ENCODE data around the gene CRISP2.
"Not testable (repeated sequence)": the region's sequence is repeated elsewhere in the genome, so short reads cannot be mapped to it uniquely, and the experiment has no call there.

Gene CRISP2, protein sequence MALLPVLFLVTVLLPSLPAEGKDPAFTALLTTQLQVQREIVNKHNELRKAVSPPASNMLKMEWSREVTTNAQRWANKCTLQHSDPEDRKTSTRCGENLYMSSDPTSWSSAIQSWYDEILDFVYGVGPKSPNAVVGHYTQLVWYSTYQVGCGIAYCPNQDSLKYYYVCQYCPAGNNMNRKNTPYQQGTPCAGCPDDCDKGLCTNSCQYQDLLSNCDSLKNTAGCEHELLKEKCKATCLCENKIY

GRCh38 chr6:49713346-49713745 is at the start of gene CRISP2:
CRISP2 (minus strand) TSS chr6:49713543; CDS start chr6:49709196, 4,347 bp downstream.
- no peaks in the 10 kb centered on the region for H3K36me3 ChIP-seq (ENCODE audit: control insufficient read depth, insufficient read depth, low read length)
- no CpG with 5 or more reads among the region's 26 CpGs for WGBS (ENCODE audit: insufficient coverage, insufficient read length)
- H3K9me3 ChIP-seq (ENCODE audit: control insufficient read depth, insufficient read depth, low read length): no peaks in the 10 kb centered on the region
- H3K4me3 ChIP-seq (ENCODE audit: low read length): no peak within 1 kb of the TSS
- no peaks in the 10 kb centered on the region for H3K4me1 ChIP-seq (ENCODE audit: control insufficient read depth, insufficient read depth, low read length)
- H3K27ac ChIP-seq (ENCODE audit: low read length): no peak within 1 kb of the TSS
- no peak for DNase-seq (ENCODE audit: low read depth, low spot score)
- H3K27me3 ChIP-seq (ENCODE audit: control insufficient read depth, insufficient read depth, low read length): no peaks in the 10 kb centered on the region

- H3K36me3 ChIP-seq (ENCODE audit: control insufficient read depth, insufficient read depth, low read length): no peaks in the 10 kb centered on the region
- no peak for DNase-seq (ENCODE audit: low read depth, low spot score)
- no peaks in the 10 kb centered on the region for H3K27me3 ChIP-seq (ENCODE audit: control insufficient read depth, insufficient read depth, low read length)
- no peak within 1 kb of the TSS for H3K27ac ChIP-seq (ENCODE audit: low read length)
- WGBS (ENCODE audit: insufficient coverage, insufficient read length): no CpG with 5 or more reads among the region's 1 CpG
- H3K4me1 ChIP-seq (ENCODE audit: control insufficient read depth, insufficient read depth, low read length): no peaks in the 10 kb centered on the region
- H3K9me3 ChIP-seq (ENCODE audit: control insufficient read depth, insufficient read depth, low read length): no peaks in the 10 kb centered on the region
- no peak within 1 kb of the TSS for H3K4me3 ChIP-seq (ENCODE audit: low read length)
These were observed 30.9 kb upstream of the CRISP2 start, which contains the start of gene CRISP3 for GRCh38 chr6:49744259-49744658. CRISP3 (minus strand) TSS chr6:49744388; CDS start chr6:49744367, 21 bp downstream.

- DNase-seq (ENCODE audit: low read depth, low spot score): no peak
- Histone ChIP-seq H3K27me3 (ENCODE audit: control insufficient read depth, insufficient read depth, low read length) (no peaks in the 10 kb centered on the region), H3K36me3 (ENCODE audit: control insufficient read depth, insufficient read depth, low read length) (no peaks in the 10 kb centered on the region), H3K4me3 (ENCODE audit: low read length) (no peak overlapping the region), H3K4me1 (ENCODE audit: control insufficient read depth, insufficient read depth, low read length) (no peaks in the 10 kb centered on the region), H3K27ac (ENCODE audit: low read length) (no peak overlapping the region), H3K9me3 (ENCODE audit: control insufficient read depth, insufficient read depth, low read length) (no peaks in the 10 kb centered on the region)
- WGBS (ENCODE audit: insufficient coverage, insufficient read length): no CpG with 5 or more reads among the region's 4 CpGs
These were observed 30.1 kb upstream of the CRISP2 start for GRCh38 chr6:49743429-49743828.

GRCh38 chr6:49739423-49739822 is 26.1 kb upstream of the CRISP2 start:
- no CpG with 5 or more reads among the region's 2 CpGs for WGBS (ENCODE audit: insufficient coverage, insufficient read length)
- H3K9me3 ChIP-seq (ENCODE audit: control insufficient read depth, insufficient read depth, low read length): no peaks in the 10 kb centered on the region

GRCh38 chr6:49736017-49736508 is 22.7 kb upstream of the CRISP2 start:
- WGBS (ENCODE audit: insufficient coverage, insufficient read length): no CpG with 5 or more reads among the region's 4 CpGs
- Histone ChIP-seq H3K36me3 (ENCODE audit: control insufficient read depth, insufficient read depth, low read length) (no peaks in the 10 kb centered on the region), H3K4me1 (ENCODE audit: control insufficient read depth, insufficient read depth, low read length) (no peaks in the 10 kb centered on the region), H3K4me3 (ENCODE audit: low read length) (no peak overlapping the region), H3K27me3 (ENCODE audit: control insufficient read depth, insufficient read depth, low read length) (no peaks in the 10 kb centered on the region), H3K27ac (ENCODE audit: low read length) (no peak overlapping the region), H3K9me3 (ENCODE audit: control insufficient read depth, insufficient read depth, low read length) (no peaks in the 10 kb centered on the region)
- DNase-seq (ENCODE audit: low read depth, low spot score): no peak

More at GRCh38 chr6:49739423-49739822, 26.1 kb upstream of the CRISP2 start:
- Histone ChIP-seq H3K27ac (ENCODE audit: low read length) (no peak overlapping the region), H3K27me3 (ENCODE audit: control insufficient read depth, insufficient read depth, low read length) (no peaks in the 10 kb centered on the region), H3K4me1 (ENCODE audit: control insufficient read depth, insufficient read depth, low read length) (no peaks in the 10 kb centered on the region), H3K4me3 (ENCODE audit: low read length) (no peak overlapping the region), H3K36me3 (ENCODE audit: control insufficient read depth, insufficient read depth, low read length) (no peaks in the 10 kb centered on the region)
- DNase-seq (ENCODE audit: low read depth, low spot score): no peak

GRCh38 chr6:49733680-49734079 is 20.3 kb upstream of the CRISP2 start:
- Histone ChIP-seq H3K4me3 (ENCODE audit: low read length) (no peak overlapping the region), H3K36me3 (ENCODE audit: control insufficient read depth, insufficient read depth, low read length) (no peaks in the 10 kb centered on the region), H3K9me3 (ENCODE audit: control insufficient read depth, insufficient read depth, low read length) (no peaks in the 10 kb centered on the region), H3K27ac (ENCODE audit: low read length) (no peak overlapping the region), H3K27me3 (ENCODE audit: control insufficient read depth, insufficient read depth, low read length) (no peaks in the 10 kb centered on the region), H3K4me1 (ENCODE audit: control insufficient read depth, insufficient read depth, low read length) (no peaks in the 10 kb centered on the region)
- DNase-seq (ENCODE audit: low read depth, low spot score): no peak
- no CpG with 5 or more reads among the region's 2 CpGs for WGBS (ENCODE audit: insufficient coverage, insufficient read length)

- no peaks in the 10 kb centered on the region for H3K4me1 ChIP-seq (ENCODE audit: control insufficient read depth, insufficient read depth, low read length)
- no peaks in the 10 kb centered on the region for H3K36me3 ChIP-seq (ENCODE audit: control insufficient read depth, insufficient read depth, low read length)
- no peaks in the 10 kb centered on the region for H3K9me3 ChIP-seq (ENCODE audit: control insufficient read depth, insufficient read depth, low read length)
- H3K27ac ChIP-seq (ENCODE audit: low read length): no peak overlapping the region
- DNase-seq (ENCODE audit: low read depth, low spot score): no peak
- no peak overlapping the region for H3K4me3 ChIP-seq (ENCODE audit: low read length)
- no peaks in the 10 kb centered on the region for H3K27me3 ChIP-seq (ENCODE audit: control insufficient read depth, insufficient read depth, low read length)
- WGBS (ENCODE audit: insufficient coverage, insufficient read length): no CpG with 5 or more reads among the region's 3 CpGs
These were observed 19.4 kb upstream of the CRISP2 start for GRCh38 chr6:49732781-49733180.

DNA sequence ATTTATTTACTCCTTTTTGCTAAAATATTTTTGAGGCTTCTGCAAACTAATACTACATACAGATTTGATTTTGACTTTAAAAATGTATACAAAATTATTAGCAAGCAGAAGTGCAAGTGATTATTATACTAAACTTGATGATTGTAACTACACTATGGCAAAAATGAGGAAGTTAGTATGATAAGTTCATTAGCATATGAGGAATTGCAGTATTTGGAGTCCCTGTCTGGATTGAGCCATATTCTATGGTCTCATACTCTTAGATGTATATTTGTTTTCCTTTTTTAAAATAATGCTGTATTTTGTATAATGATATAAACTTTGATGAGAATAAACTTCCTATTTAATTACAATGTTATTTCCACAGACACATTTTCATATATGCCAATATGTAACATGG is 16.9 kb upstream of the CRISP2 start:
- no peak for DNase-seq (ENCODE audit: low read depth, low spot score)
- Histone ChIP-seq H3K27me3 (ENCODE audit: control insufficient read depth, insufficient read depth, low read length) (no peaks in the 10 kb centered on the region), H3K4me3 (ENCODE audit: low read length) (no peak overlapping the region), H3K27ac (ENCODE audit: low read length) (no peak overlapping the region), H3K9me3 (ENCODE audit: control insufficient read depth, insufficient read depth, low read length) (no peaks in the 10 kb centered on the region), H3K36me3 (ENCODE audit: control insufficient read depth, insufficient read depth, low read length) (no peaks in the 10 kb centered on the region), H3K4me1 (ENCODE audit: control insufficient read depth, insufficient read depth, low read length) (no peaks in the 10 kb centered on the region)

DNA sequence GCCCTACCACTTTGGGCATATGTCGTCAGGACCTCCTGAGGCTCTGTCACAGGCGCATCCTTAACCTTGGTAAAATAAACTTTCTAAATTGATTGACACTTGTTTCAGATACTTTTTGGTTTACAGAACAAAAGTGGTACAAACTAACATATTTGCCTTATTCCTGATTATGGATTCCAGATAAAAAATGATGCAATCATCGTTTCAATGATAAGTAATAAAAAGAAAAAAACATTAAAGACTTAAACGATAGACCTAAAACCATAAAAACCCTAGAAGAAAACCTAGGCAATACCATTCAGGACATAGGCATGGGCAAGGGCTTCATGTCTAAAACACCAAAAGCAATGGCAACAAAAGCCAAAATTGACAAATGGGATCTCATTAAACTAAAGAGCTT is 10.6 kb upstream of the CRISP2 start:
- no CpG with 5 or more reads among the region's 4 CpGs for WGBS (ENCODE audit: insufficient coverage, insufficient read length)
- H3K4me1 ChIP-seq (ENCODE audit: control insufficient read depth, insufficient read depth, low read length); H3K9me3 ChIP-seq (ENCODE audit: control insufficient read depth, insufficient read depth, low read length); H3K4me3 ChIP-seq (ENCODE audit: low read length); H3K36me3 ChIP-seq (ENCODE audit: control insufficient read depth, insufficient read depth, low read length); H3K27me3 ChIP-seq (ENCODE audit: control insufficient read depth, insufficient read depth, low read length); H3K27ac ChIP-seq (ENCODE audit: low read length); DNase-seq (ENCODE audit: low read depth, low spot score): not testable (repeated sequence)

GRCh38 chr6:49721297-49721696 is 8.0 kb upstream of the CRISP2 start:
- Histone ChIP-seq H3K27ac (ENCODE audit: low read length) (no peak overlapping the region), H3K9me3 (ENCODE audit: control insufficient read depth, insufficient read depth, low read length) (no peaks in the 10 kb centered on the region), H3K4me1 (ENCODE audit: control insufficient read depth, insufficient read depth, low read length) (no peaks in the 10 kb centered on the region), H3K4me3 (ENCODE audit: low read length) (no peak overlapping the region), H3K27me3 (ENCODE audit: control insufficient read depth, insufficient read depth, low read length) (no peaks in the 10 kb centered on the region), H3K36me3 (ENCODE audit: control insufficient read depth, insufficient read depth, low read length) (no peaks in the 10 kb centered on the region)
- no CpG with 5 or more reads among the region's 2 CpGs for WGBS (ENCODE audit: insufficient coverage, insufficient read length)
- DNase-seq (ENCODE audit: low read depth, low spot score): no peak

- DNase-seq (ENCODE audit: low read depth, low spot score): no peak
- H3K4me3 ChIP-seq (ENCODE audit: low read length): no peak overlapping the region
- WGBS (ENCODE audit: insufficient coverage, insufficient read length): no CpG with 5 or more reads among the region's 7 CpGs
- H3K4me1 ChIP-seq (ENCODE audit: control insufficient read depth, insufficient read depth, low read length): no peaks in the 10 kb centered on the region
- H3K36me3 ChIP-seq (ENCODE audit: control insufficient read depth, insufficient read depth, low read length): no peaks in the 10 kb centered on the region
- no peak overlapping the region for H3K27ac ChIP-seq (ENCODE audit: low read length)
- H3K9me3 ChIP-seq (ENCODE audit: control insufficient read depth, insufficient read depth, low read length): no peaks in the 10 kb centered on the region
- no peaks in the 10 kb centered on the region for H3K27me3 ChIP-seq (ENCODE audit: control insufficient read depth, insufficient read depth, low read length)
These were observed 7.0 kb upstream of the CRISP2 start for GRCh38 chr6:49720372-49720771.

Measured in iPS DF 6.9 (cell line).